Osteocyte (in vitro differentiated cells): ENCODE results near the gene RYR2. TPM values are rescaled to one million over a fixed set of nuclear protein-coding genes. Genes with fewer than 3 reads are reported as not detected.

Source experiments
- DNase-seq: peaks from one replicate; pipeline ENCODE4 v3.0.0; 2021; ENCODE audit warnings: mixed read lengths; ENCODE audit not compliant: unreplicated experiment; ENCODE audit errors: extremely low spot score
- H3K27ac Mint-ChIP-seq: one replicate; pipeline ENCODE4 v1.8.0; 2021; ENCODE audit warnings: mild to moderate bottlenecking, mixed read lengths; ENCODE audit not compliant: unreplicated experiment
- H3K27me3 Mint-ChIP-seq: one replicate; pipeline ENCODE4 v1.8.0; 2021; ENCODE audit warnings: mixed read lengths; ENCODE audit not compliant: unreplicated experiment
- H3K36me3 Mint-ChIP-seq: one replicate; pipeline ENCODE4 v1.8.0; 2021; ENCODE audit warnings: mixed read lengths; ENCODE audit not compliant: unreplicated experiment
- H3K4me1 Mint-ChIP-seq: one replicate; pipeline ENCODE4 v1.8.0; 2021; ENCODE audit warnings: mixed read lengths; ENCODE audit not compliant: unreplicated experiment
- H3K4me3 Mint-ChIP-seq: one replicate; pipeline ENCODE4 v1.8.0; 2021; ENCODE audit warnings: mild to moderate bottlenecking, moderate library complexity, mixed read lengths; ENCODE audit not compliant: unreplicated experiment
- H3K9me3 Mint-ChIP-seq: one replicate; pipeline ENCODE4 v1.8.0; 2021; ENCODE audit warnings: mixed read lengths; ENCODE audit not compliant: unreplicated experiment
- total RNA-seq: library from RNA; stranded (reverse); gene quantifications from 2 replicates; pipeline ENCODE4 v1.2.1, GENCODE V29; 2021
- TF ChIP-seq, protein P1 (sequence below): fragments of 200-600 bp; sonication (generic); IDR thresholded peaks from 2 replicates; pipeline ENCODE4 v1.5.0; 2021; ENCODE audit warnings: antibody characterized with exemption, mild to moderate bottlenecking, moderate library complexity

Gene RYR2
- total RNA-seq, 1 donor from 2014 or later, result 0.03 TPM

- H3K4me3 Mint-ChIP-seq, result no peak overlapping the region
- H3K27me3 Mint-ChIP-seq, result peaks cover 2% of the 10 kb centered on the region
- DNase-seq, result no peak
- H3K36me3 Mint-ChIP-seq, result no peaks in the 10 kb centered on the region
- TF ChIP-seq, protein P1, sequence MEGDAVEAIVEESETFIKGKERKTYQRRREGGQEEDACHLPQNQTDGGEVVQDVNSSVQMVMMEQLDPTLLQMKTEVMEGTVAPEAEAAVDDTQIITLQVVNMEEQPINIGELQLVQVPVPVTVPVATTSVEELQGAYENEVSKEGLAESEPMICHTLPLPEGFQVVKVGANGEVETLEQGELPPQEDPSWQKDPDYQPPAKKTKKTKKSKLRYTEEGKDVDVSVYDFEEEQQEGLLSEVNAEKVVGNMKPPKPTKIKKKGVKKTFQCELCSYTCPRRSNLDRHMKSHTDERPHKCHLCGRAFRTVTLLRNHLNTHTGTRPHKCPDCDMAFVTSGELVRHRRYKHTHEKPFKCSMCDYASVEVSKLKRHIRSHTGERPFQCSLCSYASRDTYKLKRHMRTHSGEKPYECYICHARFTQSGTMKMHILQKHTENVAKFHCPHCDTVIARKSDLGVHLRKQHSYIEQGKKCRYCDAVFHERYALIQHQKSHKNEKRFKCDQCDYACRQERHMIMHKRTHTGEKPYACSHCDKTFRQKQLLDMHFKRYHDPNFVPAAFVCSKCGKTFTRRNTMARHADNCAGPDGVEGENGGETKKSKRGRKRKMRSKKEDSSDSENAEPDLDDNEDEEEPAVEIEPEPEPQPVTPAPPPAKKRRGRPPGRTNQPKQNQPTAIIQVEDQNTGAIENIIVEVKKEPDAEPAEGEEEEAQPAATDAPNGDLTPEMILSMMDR, result no peak
- peaks cover 8% of the 10 kb centered on the region for H3K4me1 Mint-ChIP-seq
- H3K9me3 Mint-ChIP-seq, result no peaks in the 10 kb centered on the region
- no peak overlapping the region for H3K27ac Mint-ChIP-seq
These were observed 821.2 kb downstream of the RYR2 start for GRCh38 chr1:237863234-237863633.

DNA sequence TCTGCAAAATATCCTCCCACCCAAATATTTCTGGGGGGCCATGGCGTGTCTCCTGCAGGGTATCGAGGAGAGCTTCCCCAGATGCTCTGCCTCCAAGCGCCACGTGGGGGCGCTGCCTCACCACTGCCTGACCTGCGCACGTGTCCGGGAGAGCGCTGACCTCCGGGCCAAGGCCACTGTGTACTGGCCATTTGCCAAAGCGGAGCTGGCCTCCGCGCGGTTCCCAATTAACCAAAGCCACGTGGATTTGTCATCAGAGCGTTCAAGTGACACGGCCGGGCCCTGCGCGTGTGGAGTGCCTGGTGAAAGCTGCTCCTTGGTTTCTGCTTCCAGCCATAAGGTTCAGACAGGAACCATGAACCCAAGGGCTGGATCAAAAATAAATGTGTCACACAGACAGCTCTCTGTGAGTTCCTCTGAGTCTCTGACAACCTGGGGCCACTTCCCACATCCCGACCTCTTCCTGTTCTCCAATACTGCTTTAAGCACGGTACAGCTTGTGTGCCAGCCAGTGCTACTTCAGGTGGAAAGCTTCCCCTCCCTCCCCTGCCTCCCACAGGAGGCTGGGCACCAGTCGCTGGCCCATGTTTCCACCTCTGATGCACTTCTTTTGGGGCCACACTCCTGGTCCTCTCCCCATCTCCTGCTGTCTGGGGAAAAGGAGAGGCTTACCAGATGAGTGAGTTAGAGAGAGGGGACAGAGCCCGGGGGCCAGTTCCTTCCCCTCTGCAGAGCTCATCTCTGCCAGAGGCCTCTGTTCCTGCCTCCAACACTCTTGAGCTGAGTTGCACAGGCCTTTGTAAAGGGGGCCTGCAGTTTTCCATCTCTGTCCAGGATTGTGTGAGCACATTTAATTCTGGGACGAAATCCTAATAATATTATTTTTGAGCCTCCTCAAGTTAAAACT lies 822.6 kb downstream of the RYR2 start:
- peak; percentile 87 for DNase-seq
- H3K4me3 Mint-ChIP-seq, result peak overlapping the region; percentile 61
- peaks cover 8% of the 10 kb centered on the region for H3K4me1 Mint-ChIP-seq
- H3K27ac Mint-ChIP-seq, result no peak overlapping the region
- H3K27me3 Mint-ChIP-seq, result peaks cover 2% of the 10 kb centered on the region
- TF ChIP-seq, protein P1, result peak; percentile 88
- H3K9me3 Mint-ChIP-seq, result no peaks in the 10 kb centered on the region
- H3K36me3 Mint-ChIP-seq, result no peaks in the 10 kb centered on the region

- Mint-ChIP-seq H3K9me3 (peaks cover 5% of the 10 kb centered on the region), H3K4me3 (no peak overlapping the region), H3K36me3 (no peaks in the 10 kb centered on the region), H3K27me3 (no peaks in the 10 kb centered on the region), H3K27ac (no peak overlapping the region), H3K4me1 (peaks cover 8% of the 10 kb centered on the region)
- DNase-seq, result no peak
- TF ChIP-seq, protein P1, result no peak
These were observed 825.5 kb downstream of the RYR2 start for GRCh38 chr1:237867380-237867888.

DNA sequence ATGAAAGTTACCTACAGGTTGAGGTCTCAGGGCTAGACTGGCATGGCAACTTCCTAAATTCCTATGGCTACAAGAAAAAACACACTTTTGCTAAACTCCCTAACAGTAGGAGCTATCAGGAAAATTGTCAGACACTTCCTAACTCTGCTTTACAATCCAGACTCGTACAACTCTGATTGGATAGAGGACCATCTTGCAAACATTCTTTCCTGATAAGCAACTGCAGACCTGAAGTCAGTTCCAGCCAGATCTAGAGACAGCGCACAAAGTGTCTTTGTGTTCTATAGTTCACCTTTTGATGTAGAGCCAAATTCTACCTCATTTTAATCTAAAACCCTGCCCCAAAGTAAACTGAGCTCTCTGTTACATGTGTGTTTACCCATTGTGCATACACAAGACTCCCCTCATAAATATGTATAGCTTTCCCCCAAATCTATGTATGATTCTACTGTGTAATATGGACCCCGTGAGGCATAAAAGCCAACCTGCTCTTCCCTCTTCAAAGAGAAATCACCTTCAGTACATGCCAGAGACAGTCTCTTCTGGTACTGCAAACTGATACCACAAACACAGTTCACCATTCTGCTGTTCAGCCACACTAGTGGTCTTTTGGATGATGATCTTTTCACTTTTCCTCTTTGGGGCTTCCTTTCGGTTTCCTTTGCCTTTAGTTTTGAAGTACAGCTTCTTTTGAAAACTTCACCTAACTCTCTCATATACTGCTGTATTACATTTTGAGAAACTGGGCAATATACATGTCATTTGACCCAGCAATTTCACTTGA lies 827.0 kb downstream of the RYR2 start:
- Mint-ChIP-seq H3K4me1 (peaks cover 8% of the 10 kb centered on the region), H3K27me3 (no peaks in the 10 kb centered on the region), H3K9me3 (peaks cover 5% of the 10 kb centered on the region)

More for the DNA sequence above, 827.0 kb downstream of the RYR2 start:
- DNase-seq, result no peak
- Mint-ChIP-seq H3K4me3 (no peak overlapping the region), H3K27ac (no peak overlapping the region), H3K36me3 (no peaks in the 10 kb centered on the region)
- TF ChIP-seq, protein P1, result no peak
